ENCODE data around the gene GDF7.

DNA sequence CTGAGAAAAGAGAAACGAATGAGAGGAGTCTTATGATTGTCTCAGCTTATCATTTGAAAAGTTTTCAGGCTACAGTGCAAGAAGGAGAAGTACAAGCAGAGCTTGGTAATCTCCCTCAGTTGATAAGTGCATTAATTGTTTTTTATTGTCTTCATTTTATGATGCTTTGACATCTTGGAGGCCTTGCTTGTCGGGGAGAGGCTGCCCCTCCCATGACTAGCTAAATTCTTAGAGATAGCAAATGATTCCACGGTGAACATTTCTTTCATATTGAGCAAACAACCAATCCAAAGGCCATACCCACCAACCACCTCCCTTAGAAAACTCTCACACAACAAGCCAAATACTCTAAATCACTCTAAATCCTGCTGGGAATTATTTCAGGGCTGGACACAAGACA, 39.8 kb downstream of the GDF7 start:
- TF ChIP-seq, protein P1, sequence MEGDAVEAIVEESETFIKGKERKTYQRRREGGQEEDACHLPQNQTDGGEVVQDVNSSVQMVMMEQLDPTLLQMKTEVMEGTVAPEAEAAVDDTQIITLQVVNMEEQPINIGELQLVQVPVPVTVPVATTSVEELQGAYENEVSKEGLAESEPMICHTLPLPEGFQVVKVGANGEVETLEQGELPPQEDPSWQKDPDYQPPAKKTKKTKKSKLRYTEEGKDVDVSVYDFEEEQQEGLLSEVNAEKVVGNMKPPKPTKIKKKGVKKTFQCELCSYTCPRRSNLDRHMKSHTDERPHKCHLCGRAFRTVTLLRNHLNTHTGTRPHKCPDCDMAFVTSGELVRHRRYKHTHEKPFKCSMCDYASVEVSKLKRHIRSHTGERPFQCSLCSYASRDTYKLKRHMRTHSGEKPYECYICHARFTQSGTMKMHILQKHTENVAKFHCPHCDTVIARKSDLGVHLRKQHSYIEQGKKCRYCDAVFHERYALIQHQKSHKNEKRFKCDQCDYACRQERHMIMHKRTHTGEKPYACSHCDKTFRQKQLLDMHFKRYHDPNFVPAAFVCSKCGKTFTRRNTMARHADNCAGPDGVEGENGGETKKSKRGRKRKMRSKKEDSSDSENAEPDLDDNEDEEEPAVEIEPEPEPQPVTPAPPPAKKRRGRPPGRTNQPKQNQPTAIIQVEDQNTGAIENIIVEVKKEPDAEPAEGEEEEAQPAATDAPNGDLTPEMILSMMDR (IDR thresholded peaks at IDR 0.05): no peak
- TF ChIP-seq POLR2A (IDR thresholded peaks at IDR 0.05) (no peak), EP300 (IDR thresholded peaks at IDR 0.05) (no peak), POLR2AphosphoS5 (IDR thresholded peaks at IDR 0.05) (no peak)

Measured in upper lobe of left lung (tissue), 4 donors.